GM18508 (cell line): ENCODE results near the gene ANKMY1.

Source experiments
- ATAC-seq: cut with Tn5 transposase; IDR thresholded peaks from one replicate; pipeline ENCODE4 v1.9.1; 2021; ENCODE audit warnings: moderate number of reproducible peaks; ENCODE audit not compliant: insufficient read depth, unreplicated experiment

The ANKMY1 gene

GRCh38 chr2:240579771-240580614 lies 22.2 kb upstream of the ANKMY1 start:
- no peak for ATAC-seq

GRCh38 chr2:240579071-240579762 lies 21.4 kb upstream of the ANKMY1 start:
- ATAC-seq: no peak

GRCh38 chr2:240578488-240578887 lies 20.7 kb upstream of the ANKMY1 start:
- no peak for ATAC-seq

DNA sequence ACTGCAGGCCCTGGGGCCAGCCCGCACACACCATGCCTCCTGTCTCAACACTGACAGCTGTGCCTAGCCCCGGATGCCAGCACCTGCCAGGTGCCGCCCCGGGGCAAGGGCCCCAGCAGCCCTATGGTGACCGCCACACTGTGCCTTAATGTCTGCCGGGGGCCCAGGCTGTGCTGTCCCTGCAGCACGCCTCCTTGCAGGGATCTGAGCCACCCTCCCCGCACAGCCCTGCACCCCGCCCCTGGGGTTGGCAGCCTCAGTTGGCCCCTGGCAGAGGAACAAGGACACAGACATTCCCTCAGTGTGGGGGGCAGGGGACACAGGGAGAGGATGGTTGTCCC lies 20.3 kb upstream of the ANKMY1 start:
- no peak for ATAC-seq

GRCh38 chr2:240577281-240578109 lies 19.7 kb upstream of the ANKMY1 start:
- ATAC-seq: no peak

- no peak for ATAC-seq
Observed at GRCh38 chr2:240576436-240577205, 18.8 kb upstream of the ANKMY1 start.

DNA sequence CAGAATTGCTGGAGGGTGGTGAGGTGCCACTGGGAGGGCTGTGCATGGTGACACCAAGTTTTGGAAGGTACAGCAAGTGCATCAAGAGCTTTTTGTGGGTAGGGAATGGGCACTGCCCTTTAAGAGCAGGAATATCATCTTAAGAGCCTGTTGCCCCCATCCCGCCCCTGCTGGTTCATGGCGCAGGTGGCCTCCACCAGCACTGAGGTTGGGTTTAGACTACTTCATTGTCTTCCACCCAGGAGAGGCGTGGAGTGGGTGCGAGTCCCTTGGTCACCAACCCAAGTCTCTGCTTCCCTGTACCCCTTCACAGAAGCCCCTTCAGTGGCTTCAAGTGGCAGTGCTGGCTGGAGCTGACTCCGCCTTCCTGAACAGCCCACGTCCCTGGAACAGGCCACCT lies 18.2 kb upstream of the ANKMY1 start:
- no peak for ATAC-seq

- ATAC-seq: no peak
Observed at GRCh38 chr2:240575101-240575965, 17.5 kb upstream of the ANKMY1 start.

DNA sequence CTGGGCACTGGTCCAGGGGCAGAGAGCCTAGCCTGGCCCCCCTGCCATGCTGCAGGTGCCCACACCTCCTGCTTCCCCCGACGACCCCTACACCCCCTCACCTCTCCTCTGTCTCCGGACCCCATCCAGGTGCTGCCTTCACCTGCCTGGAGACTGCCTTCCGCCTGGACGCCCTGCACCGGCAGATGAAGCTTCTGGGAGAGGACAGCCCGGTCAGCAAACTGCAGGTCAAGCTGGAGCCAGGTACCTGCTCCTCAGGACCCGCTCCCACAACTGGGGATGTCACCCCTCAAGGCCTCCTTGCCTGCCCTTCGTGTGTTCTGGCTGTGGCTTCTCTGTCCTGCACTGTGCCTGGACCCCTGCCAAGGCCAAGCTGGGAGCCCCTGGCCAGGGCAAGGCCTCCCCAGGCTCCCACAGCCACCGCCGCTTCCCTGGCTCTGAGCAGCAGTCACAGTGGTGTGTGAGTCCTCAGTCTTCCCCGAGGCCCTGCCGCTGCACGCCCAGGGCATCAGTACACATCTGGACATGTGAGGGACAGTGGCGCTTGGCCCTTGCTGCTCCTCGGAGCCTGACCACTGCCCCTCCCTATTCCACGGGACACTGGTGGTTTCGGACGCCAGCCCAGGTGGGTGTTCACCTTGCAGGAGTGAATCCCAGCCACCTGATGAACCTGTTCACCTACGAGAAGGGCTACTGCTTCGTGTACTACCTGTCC lies 16.8 kb upstream of the ANKMY1 start:
- no peak for ATAC-seq

DNA sequence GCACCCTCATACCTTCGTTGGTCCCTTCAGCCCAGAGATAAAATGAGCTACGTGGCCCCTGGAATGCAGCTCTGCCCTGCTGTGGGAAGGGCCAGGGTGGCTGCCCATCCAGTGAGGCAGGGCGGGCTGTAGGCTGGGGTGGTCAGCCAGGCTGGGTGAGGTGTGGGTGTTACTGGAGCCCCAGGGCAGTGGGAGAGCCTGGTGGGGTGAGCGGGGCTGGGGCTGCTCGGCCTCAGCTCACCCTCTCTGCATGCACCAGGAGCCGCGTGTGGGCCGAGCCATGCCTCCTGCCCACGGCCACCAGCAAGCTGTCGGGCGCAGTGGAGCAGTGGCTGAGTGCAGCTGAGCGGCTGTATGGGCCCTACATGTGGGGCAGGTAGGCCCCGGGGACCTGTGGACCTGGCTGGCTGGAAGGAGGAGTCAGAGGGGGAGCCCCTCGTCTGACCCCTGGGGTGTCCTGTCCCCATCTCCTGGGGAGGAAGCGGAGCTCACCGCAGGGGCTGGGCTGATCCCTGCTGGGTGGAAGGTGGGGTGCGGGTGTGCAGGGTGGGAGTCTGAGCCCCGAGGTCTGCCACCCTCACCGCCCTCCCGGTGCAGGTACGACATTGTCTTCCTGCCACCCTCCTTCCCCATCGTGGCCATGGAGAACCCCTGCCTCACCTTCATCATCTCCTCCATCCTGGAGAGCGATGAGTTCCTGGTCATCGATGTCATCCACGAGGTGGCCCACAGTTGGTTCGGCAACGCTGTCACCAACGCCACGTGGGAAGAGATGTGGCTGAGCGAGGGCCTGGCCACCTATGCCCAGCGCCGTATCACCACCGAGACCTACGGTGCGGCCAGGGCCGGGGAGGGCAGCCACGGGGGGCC lies 16.0 kb upstream of the ANKMY1 start:
- no peak for ATAC-seq

- ATAC-seq: no peak
Observed at GRCh38 chr2:240573071-240573515, 15.3 kb upstream of the ANKMY1 start.

DNA sequence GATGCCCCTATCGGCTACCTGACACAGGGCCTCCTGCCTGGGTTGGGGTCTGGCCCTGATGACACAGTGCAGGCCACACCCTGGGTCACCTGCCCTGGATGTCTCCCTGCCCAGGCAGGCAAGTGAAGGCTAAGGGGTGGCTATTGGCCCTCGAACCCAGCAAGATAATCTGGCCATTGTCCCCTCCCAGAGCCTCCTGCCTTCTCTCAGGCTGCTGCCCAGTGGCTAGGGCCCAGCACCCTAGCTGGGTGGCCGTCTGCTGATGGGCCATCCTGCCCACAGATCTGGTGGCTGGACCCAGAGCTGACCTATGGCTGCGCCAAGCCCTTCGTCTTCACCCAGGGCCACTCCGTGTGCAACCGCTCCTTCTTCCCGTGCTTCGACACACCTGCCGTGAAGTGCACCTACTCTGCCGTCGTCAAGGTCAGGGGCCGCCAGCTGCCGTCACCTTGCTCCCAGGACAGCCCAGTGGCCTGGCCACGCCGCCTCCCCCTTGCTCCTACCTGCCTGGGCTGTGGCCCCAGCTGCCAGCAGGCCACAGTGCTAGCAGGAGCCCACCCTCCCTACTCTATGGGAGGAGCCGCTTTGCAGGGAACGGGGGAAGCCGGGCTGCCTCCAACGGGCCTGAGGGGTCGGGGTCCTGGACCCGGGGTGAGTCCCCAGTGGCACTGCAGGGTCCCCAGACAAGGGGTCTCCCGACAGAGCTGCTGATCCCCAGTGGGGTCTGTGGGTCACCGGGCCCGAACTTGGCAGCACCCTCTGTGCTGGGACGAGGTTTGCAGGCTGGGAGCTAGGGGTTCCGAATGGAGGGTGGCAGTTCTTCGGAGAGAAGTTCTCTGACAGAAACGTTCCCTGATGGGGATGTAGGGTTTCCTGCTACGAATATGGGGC lies 14.6 kb upstream of the ANKMY1 start:
- no peak for ATAC-seq

GRCh38 chr2:240571314-240571973 lies 13.7 kb upstream of the ANKMY1 start:
- no peak for ATAC-seq

- no peak for ATAC-seq
Observed at GRCh38 chr2:240570531-240571313, 12.9 kb upstream of the ANKMY1 start.

DNA sequence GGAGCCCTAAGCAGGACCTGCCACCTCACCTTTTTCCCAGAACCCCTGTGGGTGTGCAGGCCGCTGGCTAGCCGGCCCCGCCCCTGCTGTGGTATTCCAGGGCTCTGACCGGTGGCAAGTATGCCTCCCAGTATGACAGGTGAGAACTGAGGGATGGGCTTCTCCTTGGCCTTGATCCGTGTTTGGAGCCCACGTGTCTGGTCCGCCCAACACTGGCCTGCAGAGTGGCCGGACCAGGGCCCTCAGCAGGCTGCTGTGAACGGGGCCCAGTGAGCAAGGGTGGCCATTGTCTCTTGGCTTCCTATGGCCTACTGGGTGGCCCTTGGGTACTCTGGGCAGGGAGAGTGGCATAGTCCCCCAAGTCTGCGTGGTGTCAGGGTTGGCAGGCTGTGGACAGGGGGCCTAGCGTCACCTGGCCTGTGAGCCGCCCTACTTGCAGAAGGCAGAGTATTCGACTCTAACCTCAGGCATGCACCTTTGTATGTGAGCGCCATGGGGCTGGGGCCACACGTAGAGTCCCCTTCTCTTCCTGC lies 12.3 kb upstream of the ANKMY1 start:
- ATAC-seq: no peak
